GM18861 (cell line): Measurements from ENCODE around the gene TRIM25.

Experiments used
- ATAC-seq: cut with Tn5 transposase; IDR thresholded peaks from one replicate; pipeline ENCODE4 v1.9.1; 2021; ENCODE audit not compliant: unreplicated experiment

Gene TRIM25

DNA sequence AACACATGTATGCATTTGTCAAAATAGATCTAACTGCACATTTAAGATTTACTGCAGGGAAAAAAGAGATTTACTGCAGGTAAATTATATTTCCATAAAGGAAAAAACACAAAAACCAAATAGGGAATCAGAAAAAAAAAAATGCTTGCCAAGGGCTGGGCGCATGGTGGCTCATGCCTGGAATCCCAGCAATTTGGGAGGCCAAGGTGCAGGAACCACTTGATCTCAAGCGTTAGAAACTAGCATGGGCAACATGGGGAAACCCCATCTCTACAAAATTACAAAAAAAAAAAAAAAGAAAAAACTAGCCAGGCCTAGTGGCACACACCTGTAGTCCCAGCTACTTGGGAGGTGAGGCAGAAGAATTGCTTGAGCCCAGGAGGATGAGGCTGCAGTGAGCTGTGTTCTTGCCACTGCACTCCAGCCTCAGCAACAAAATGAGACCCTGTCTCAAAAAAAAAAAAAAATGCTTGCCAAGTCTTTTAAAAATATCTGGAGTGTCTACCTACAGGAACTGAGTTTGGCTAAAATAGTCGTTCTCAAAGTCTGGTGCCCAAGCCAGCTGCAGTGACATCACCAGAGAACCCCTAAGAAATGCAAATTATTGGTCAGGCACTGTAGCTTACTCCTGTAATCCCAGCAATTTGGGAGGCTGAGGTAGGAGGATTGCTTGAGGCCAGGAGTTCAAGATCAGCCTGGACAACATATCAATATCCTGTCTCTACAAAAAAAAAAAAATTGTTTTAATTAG, 17.5 kb downstream of the TRIM25 start:
- ATAC-seq = no peak

DNA sequence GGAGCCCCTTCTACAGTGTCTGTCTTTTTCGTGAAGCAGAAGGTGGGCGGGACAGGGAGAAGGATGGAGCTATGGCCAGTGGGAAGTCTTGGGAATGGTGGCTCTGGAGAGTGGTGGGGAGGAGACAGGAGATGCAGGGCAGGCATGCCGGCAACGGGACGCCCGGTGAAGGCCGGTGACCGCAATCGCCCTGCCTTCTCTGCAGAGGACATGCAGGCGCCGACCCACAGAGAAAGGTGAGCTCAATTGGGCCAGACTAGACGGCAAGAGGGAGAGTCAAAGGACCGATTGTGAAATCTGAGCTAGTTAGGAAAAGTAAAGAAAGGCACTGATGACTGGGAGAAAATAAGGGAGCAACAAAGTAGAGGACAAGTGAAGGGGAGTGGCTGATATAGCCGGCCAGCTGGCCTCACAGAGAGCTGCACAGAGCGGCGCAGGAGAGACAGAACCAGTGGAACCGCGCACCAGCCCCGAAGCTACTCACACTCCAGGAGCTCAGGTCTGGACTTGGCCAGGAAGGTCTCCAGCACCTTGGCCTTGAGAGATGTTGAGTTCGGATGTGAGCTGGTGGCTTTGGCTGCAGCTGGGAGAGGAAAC, 18.9 kb downstream of the TRIM25 start:
- ATAC-seq = no peak

DNA sequence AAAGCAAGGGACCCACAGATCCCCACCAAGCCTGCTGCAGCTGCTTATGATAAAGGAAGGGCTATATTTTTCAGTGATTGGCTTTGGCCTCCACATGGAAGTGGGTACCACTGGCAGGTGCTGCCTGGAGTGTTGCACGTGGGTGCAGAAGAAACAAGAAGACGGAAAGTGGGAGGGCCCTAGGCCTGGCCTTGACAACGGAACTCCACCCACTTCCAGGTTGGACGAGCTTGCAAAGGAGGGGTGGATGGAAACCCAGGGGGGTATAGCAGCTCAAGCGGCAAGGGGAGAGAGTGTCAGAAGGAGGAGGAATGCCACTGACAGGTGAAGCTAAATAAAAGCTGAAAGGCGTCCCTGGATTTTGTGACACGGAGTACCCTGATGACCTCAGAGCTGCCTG, 20.3 kb downstream of the TRIM25 start:
- ATAC-seq = no peak

DNA sequence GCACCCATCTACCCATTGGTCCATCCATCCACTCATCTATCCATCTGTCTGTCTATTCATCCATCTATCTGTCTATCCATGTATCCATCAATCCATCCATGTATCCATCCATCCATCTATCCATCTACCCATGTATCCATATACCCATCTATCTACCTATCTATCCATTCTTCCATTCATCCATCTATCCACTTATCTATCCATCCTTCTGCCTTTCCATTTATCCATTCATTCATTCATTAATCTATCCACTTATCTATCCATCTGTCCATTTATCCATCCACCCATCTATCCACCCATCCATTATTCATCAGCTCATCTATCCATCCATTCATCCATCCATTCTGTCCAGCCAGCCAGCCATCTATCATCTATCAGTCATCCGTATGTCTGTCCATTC, 21.5 kb downstream of the TRIM25 start:
- no peak for ATAC-seq

DNA sequence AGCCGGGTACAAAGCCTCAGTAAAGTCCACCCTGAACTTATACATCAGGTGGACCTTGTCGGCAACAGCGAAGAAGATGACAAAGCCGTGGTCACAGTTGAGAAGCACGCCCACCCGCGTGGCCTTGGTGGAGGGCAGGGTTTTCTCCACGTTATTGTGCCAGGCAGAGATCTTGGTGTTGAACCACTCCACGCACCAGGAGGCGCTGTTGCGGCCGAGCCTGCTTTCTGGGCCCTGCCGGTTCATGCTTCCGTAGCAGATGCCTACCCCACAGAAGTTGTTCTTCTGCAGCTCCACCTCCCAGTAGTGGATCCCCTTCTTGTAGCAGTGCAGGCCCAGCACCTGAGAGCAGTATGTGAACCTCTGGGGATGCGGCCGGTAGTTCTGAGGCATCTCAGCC, 22.1 kb downstream of the TRIM25 start:
- no peak for ATAC-seq

DNA sequence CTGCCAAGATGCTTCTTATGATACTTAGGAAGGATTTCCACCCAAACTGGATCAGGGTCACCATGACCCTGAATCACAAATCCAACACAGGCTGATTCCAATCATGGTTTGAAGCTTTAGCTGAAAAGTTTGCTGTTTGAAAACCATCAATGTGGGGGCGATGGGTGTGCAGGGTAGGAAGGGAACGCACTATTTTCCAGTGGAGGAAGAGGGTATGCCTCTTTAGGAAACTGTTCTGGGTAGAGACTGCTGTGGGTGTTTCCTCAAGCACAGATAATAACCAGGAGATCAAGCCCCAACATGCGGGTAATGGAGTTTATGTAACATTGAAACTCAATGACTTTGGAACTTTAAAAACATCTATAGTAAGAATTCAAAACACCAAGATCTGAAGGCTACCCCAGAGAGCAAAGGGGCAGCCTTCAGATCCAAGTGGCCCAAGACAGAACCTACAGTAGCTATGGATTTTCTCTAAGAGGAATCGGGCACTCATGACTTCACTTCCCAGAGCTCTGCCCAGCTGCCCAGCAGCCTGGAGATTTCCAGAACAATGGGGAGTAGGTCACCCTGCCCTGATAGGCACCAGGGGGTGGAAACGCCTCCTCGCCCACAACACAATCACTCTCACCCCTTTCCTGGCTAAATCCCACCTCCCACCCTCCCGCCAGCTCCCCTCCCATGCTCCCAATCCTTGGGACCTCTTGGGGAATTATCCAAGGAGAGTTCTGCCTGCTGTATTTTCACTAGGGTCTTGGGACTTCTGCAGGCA, 22.8 kb downstream of the TRIM25 start:
- ATAC-seq = no peak

DNA sequence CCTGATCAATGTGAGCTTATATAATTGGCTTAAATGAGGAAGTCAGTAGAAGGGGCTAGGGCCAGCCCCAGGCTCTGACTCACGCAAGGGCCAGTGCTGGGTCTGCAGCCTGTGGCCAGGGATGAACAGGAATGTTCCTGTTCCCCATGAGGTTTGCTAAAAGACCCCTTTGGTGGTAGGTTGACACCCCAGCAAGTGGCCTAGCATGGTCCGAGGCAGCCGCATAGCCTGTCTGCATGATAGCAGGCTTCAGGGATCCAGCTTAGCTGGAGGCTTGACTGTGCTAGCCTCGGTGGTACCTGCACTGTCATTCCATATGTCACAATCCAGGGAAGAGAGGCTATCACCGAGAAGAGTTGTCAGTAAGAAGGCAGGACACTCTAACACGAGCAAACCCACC, 23.5 kb downstream of the TRIM25 start:
- no peak for ATAC-seq

DNA sequence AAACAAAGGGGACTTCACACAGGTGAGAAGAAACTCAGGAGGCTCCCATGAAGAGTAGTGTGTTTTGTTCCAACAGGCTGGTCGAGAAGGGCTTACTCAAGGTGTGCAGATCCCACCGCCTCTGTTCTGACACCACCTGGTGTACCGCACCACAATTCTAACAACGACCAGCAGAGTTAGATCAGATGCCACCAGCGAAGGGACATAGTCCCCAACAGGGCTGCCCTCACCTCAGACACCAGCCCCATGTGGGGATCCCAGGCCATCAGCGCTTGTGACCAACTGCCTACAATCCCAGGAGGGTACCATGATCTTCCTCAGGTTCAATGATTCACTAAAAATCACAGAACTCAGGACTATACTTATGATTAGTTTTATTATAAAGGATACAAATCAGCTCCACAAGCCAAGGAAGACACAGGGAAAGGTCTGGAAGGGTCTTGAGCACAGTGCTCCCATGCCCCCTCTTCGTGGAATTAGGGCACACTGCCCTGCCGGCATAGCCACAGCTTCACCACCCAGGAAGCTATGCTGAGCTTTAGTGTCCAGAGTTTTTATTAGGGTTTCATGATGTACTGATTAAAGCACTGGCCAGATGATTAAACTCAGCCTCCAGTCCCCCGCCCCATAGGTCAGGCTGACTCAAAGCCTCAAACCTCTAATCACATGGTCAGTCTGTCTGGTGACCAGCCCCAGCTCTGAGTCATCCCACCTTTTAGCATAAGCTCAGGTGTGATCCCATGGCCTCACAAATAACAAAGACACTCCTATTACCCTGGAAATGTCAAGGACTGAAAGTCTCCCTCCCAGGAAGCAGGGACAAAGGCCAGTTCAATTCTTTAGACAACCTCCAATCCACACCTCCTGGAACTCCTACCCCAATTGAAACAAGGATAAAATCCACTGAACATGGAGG, 26.0 kb downstream of the TRIM25 start:
- ATAC-seq = no peak

DNA sequence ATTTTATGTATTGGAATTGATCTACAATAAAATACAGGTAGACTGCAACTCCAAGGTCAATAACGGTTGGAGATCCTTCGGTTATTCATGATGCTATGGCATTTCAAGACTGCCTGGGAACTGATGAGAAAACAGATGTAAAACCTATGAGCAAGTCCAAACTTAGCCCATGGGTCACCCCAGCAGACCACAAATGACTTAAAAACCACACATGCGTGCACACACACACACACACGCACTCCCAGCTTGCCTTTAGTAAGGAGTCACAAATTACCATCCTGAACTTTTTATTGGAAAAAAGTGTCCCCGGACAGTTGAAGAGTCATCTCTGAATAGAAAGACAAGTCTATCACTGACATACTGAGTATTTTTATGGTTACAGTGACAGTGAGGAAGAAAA, 26.7 kb downstream of the TRIM25 start:
- ATAC-seq = no peak

DNA sequence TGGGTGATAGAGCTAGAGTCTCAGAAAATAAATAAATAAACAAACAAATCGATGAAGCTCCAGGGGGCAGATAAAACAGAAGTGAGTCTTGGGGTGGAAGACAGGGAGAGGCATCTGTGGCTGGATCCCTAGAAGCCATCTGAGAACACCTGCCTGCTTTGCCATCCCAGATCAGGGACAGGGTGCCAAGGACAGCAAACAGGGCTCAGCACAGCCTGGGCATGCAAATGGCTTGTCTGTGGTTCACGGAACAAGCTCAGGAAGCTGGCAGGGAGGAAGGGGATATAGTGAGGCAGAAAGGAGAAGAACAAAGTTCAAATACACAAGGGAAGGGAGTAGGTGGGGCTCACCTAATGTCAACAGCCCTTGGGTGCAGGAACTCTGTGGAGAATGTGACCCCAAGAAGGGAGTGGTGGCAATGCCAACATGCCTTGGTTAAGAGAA, 27.5 kb downstream of the TRIM25 start:
- no peak for ATAC-seq

DNA sequence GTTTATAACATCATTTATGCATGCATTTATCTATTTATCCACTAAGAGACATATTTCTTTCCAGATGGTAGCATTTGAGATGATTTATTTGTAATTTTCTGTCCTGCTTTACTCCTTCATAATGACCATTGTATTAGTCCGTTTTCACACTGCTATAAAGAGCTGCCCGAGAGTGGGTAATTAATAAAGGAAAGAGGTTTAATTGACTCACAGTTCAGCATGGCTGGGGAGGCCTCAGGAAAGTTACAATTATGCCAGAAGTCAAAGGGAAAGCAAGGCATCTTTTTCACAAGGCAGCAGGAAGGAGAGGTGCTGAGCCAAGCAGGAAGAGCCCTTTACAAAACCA, 28.6 kb downstream of the TRIM25 start:
- ATAC-seq = no peak

DNA sequence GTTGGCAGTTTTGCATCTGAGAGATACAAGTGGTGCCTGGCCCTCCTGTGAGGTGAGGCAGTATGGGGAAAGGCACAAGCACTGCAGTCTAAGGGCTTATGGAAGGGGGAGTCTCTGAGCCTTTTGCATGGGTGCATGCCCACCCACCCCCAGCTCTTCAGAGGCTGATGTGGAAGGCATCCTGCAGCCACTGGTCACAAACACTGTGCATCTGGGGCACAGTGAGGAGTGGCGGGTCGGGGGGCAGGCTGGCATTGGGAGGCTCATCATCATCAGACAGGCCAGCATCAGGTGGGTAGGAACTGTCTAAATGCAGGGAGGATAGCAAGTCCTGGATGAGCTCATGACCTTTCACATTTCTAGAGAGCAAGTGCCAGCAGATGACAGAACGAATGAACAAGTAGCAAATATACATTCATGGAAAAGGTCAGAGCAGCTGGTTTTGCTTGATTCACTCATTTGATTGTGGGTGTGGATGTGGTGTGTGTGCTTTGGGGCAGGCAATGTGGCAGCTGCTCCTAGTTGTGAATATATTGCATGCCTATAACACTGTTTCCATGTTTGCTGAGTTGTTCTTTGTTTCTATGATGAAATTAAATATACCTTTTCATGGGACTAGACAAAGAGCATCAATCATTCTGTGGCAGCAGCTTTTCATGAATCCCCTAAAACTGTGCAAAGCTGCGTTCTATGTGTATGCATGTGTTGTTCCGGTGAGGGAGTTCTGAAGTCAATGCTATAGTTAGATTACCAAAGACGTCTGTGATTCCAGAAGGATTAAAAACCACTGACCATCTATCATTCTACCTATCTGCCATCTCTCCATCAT, 29.2 kb downstream of the TRIM25 start:
- no peak for ATAC-seq

DNA sequence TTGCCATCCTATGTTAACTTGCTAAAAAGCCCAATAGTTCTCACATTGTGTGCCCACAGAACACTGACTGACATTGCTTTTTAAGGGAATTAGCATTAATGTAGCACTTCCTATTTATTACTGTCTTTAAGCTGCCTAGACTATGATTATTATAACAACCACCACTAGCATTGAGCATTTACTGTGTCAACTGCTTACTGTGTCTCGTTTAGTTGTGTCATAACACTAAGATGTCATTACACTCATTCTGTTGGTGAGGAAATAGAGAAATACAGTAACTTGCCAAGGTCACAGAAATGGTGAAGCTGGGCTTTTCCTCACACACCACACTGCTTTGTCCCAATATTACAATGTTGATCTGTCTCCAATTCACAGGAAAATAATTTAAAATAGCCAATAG, 30.2 kb downstream of the TRIM25 start:
- no peak for ATAC-seq

DNA sequence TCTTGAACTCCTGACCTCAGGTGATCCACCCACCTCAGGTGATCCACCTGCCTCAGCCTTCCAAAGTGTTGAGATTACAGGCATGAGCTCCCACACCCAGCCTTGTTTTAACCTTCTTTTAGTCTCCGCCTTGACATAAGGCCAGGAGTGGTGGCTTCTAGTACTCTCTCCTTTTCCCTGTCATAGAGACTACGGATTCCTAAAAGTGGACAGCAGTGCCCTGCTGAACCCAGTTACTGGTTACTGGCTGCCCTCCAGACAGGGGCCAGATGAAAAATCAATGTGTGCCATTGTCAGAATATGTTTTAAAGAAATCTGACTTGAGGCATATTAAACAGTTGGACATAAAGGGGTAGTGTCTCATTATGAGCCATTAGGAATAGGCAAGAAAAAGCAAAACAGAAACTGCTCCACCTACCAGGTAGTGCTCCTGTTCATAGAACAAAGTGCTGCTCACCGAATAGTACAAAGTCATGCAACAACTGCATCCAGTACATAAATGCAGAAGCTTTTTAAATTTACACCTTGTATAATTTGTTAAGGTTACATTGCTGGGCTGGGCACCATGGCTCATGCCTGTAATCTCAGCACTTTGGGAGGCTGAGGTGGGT, 32.1 kb downstream of the TRIM25 start:
- ATAC-seq = no peak

DNA sequence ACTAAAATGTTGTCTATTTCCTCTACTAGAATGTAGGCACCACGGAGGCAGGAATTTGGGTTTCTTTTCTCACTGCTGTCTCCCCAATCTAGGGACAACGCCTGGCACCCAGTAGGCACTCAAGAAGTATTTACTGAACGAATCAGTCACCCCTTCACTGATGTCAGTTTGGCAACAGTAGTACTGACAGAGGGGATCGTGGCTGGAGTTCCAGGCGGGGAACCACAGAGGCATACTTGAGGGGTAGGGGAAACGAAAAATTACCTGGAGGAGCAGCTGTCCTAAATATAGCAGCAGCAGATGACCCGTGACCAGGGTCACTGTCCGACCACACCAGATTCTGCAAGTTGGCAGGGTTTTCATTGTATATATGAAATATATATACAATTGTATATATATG, 33.3 kb downstream of the TRIM25 start:
- no peak for ATAC-seq

DNA sequence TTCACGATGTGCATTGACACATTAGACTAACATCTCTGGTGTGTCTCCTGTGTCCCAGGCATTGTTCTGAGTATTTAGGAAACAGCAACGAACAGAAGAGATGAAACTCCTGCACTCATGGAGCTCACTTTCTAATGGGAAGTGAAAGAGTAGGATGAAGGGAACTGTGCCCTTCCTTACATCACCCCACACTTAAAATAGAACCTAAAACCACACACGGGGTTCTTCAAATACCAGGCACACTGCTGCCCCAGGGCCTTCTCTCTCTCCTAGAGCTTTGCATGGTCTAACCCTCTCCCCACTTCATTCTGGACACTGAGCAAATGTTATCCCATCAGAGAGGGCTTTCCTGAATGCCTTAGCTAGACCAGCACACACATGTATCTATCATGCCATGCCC, 33.7 kb downstream of the TRIM25 start:
- ATAC-seq = no peak

DNA sequence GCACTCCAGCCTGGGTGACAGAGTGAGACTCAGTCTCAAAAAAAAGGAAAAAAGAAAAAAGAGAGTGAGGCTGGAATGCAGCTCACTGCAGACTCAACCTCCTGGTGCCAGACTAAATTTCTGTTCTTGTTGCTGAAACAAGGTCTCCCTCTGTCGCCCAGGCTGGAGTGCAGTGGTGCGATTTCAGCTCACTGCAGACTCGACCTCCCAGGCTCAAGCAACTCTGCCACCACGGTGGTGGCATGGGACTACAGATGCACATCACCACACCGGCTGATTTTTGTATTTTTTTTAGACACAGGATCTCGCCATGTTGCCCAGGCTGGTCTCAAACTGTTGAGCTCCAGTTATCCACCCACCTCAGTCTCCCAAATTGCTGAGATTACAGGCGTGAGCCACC, 34.6 kb downstream of the TRIM25 start:
- no peak for ATAC-seq

DNA sequence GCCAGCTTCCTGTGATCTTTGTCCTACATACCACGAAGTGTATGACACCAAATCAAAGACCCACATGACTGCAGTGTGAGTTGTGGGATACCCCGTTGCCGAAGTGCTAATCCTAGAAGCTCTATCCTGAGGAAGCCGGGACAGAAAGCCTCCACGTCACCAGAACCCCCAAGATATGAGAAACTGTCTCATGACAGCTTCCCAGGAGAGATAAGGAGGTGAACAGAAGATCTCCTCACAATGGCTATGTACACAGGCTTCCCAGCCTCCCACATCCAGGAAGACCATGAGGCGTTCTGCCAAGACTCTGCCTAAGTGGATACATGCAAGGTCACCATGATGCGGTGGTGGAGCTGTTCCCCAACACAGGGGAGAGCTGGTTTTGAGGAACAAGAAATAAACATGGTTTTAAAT, 37.1 kb downstream of the TRIM25 start:
- ATAC-seq = no peak

DNA sequence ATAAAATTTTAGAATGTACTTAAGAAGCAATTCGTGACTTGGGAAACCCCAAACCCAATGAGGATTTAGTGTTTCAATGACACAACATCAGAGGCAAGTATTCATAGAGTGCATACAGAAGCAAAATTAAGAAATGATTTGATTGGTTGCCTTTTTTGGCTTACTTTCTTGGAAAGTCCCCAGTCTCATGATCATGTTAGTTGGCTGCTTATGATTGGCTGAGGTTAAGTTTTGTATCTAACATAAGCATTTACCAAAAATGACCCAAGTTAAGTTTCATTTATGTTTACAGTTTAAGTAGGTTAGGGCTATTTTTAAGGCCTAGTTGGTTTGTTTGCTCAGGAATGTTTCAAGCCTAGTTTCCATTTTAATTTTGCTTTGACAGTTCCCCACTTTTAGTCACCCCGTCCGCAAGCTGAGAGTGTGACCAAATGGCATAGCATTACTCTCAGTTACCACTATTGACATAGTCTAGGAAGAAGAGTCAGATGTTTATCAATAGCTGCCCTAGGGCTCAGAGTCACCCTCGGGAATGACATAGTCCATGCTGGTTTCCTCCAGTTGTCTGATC, 43.7 kb downstream of the TRIM25 start:
- no peak for ATAC-seq

DNA sequence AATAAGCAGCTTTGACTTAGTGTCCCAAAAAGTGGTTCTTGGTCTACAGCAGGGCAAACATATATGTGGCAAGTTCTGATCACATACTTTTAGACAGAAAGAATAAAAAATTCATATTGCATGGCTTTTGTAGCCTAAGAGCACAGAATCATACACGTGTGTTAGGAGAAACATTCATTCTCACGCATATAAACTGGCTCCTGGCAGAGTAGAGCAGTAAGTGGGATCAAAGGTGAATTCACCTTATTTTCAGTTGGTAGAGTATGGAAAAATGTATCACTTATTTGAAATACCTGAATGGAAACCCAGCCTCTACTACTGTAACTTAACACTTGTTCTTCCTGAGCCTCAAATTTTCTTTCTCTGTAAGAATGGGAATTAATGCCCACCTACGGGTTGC, 45.1 kb downstream of the TRIM25 start:
- no peak for ATAC-seq
